GF-D8 (cell line): ENCODE results near the gene TSKU.

Experiments used
- DNase-seq: peaks from one replicate; lab custom pipeline; 2025; lab: John Stamatoyannopoulos, UW

Gene TSKU

GRCh38 chr11:76752321-76753143 is 30.6 kb upstream of the TSKU start:
- no peak for DNase-seq

- DNase-seq = no peak
Measured at GRCh38 chr11:76753449-76753848, 29.7 kb upstream of the TSKU start.

DNA sequence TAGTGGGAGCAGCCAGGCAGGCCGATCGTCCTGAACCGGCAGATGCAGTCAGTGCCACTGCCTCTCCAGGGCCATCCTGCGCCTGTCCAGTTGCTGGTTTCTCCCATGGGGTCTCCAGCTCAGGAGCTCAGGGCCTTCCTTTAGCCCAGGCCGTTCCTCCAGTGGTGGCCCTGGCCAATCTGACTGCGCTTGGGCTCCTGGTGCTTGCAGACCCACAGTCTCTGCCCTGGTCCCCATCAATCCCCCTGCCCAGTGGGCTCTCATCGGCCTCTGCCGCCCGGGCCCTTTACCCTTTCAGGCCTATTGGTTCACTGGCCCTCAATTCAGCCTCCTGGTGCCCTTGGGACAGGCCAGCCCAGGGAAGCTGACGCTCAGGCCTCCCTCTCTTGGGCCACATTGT is 29.2 kb upstream of the TSKU start:
- DNase-seq = no peak

DNA sequence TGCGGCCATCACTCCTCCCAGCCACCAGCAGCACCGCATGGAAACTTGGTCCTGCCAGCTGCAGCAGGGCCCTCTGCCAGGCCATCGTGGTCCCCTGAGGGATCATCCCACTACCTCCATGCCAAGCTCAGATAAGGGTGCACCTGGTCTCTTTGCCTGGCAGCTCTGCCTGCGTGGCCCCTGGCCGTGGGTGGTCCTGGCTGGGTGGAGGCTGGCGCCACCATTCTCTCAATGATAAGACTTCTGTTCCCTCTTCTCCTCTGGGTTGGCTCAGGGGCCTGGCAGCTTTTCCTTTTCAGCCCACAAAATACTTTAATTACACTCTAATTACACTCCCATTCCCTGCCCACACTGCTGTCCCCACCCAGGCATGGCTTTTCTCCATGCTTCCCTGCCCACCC is 26.8 kb upstream of the TSKU start:
- no peak for DNase-seq

DNA sequence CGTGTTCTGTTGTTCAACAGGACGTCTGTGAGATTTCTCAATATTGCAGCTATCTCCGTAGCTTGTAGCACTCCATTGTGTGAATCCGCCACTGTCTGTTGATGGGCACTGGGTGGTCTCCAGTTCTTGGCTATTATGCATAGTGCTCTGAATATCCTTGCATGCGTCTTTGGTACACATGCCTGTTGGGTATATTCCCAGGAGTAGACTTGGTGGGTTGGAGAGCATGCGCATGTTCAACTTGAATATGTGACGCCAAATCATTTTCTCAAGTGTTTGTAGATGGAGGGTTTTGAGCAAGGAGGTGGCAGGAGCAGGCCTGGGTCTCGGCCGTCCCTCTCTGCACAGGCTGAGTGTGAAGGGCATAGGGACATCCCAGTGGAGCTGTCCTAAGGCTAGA is 24.8 kb upstream of the TSKU start:
- no peak for DNase-seq

GRCh38 chr11:76759092-76759491 is 24.1 kb upstream of the TSKU start:
- no peak for DNase-seq

DNA sequence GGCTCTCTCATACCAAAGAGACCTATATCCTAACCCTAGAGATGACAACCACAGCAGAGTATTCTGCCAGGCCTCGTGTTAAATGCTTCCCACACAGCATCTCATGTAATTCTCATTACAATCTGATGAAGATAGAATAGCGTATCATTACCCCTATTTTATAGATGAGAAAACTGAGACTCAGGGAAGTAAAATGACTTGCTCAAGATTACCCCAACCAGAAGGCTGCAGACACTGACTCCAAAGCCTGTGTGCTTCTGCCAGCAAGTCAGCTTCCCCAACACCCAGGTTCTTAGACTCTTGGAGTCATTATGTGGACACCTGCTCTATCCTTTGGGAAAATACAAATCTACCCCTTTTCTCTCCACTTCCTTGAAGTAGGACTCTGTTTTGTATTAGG is 23.6 kb upstream of the TSKU start:
- no peak for DNase-seq

- DNase-seq = no peak
Measured at GRCh38 chr11:76760236-76760635, 22.9 kb upstream of the TSKU start.

DNA sequence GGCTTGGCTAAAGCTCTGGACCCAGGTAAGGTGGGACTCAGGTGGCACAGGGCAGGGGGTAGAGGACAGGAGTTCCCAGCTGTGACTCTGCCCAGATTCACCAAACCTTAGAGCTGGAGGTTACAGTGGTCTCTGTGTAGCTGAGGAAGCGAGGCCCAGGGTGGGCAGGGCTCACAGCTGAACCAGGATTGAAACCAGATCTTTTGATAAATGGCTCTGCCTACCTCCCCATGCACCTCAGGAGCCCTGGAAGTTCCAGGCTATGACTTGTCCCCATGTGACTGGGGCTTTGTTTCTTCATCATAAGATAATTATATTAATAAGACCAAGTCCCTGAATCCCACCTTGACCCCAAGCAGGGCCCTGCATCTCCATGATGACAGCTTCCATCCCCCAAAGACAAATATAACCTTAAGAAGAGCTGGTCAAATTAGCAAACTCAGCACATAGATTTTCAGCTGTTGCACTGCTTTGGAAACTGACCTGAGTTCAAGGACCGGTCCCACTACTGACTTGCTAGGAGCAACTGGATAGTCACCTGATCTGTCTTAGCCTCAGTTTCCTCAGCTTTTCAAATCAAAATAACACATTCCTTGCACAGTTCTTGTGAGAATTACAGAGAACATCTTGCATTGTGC is 21.3 kb upstream of the TSKU start:
- DNase-seq = no peak

DNA sequence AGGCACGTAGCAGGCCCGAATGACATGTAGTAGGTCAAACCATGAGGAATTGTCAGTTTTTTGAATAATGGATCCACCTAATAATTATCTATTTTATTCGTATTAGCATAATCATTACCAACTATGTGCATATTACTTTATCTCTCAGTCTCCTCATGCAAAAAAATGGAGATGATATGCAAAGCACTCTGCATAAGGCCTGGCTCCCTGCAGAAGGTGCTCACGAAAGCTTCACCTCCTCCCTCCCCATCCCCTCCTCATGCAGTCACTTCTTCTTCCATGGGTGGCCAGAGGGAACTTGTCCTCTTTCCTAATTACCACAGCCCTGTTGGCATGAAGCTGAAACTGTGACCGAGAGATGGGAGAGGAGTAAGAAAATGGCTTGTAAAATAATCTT is 20.8 kb upstream of the TSKU start:
- no peak for DNase-seq

GRCh38 chr11:76762867-76763572 is 20.1 kb upstream of the TSKU start:
- DNase-seq = no peak

DNA sequence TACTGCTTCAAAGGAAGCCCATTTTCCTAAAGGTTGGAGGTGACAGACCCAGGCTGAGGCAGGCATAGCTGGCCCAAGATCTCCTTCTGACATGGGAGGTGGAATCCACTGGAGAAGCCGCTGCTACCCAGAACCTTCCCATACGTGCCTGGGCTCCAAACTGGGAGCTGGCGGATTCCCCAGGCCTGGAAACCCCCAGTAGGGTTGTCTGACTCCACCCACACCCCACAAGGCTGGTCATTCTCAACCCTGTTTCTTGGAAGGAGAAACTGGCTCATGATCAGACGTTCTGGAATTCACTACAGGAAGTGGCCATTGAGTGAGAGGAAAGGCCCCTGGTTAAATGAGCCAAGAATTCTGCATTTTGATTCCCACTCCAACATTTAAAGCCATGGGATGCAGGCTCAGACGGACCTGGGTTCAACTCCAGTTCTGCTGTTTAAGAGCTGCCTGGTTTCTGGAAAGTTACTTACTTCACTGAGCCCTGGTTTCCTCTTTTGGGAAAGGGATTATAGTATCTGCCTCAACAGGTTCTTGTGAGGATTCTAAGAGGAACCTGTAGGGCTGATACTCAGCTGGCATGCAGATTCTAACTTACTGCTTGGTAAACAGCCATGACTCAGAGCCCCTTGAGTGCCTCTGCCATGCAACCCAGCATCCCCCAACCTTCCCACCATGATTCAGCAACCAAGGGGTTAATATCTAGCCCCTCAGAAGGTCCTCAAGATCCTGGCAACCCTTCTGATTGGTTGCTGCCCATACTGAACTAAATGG is 19.4 kb upstream of the TSKU start:
- no peak for DNase-seq

DNA sequence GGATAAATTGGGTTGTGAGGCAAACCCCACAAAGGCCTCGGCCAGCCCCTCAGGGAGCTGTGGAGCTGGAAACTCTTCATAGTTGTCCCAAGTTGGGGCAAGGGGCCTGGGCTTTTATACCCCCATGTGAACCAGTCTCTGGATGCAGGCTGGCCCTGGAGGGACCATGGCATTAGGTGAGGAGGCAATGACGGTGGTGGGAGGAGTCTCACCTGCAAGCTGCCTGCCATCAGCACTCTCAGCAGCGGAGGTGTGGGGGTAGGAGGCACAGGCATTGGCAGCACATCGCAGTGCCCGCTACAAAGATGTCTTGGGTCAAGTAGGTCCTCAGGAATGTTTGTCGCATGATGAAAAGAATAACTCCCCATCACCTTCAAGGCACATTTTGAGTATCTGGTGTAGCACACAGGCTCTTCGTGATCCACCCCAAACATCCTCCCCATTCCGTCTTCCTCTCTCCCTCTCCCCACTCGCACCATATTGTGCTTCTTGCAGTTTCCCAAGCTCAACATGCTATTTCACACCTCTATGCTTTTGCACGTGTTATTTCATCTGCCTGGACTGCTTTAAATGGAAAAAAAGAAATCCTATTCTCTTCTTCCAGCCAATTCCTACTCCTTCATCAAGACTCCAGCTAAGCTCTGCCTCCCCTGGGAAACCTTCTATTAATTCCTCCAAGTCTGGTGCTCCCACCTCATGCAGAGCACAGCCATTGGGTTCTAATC is 18.1 kb upstream of the TSKU start:
- no peak for DNase-seq

- DNase-seq = no peak
Measured at GRCh38 chr11:76765863-76766350, 17.2 kb upstream of the TSKU start.

DNA sequence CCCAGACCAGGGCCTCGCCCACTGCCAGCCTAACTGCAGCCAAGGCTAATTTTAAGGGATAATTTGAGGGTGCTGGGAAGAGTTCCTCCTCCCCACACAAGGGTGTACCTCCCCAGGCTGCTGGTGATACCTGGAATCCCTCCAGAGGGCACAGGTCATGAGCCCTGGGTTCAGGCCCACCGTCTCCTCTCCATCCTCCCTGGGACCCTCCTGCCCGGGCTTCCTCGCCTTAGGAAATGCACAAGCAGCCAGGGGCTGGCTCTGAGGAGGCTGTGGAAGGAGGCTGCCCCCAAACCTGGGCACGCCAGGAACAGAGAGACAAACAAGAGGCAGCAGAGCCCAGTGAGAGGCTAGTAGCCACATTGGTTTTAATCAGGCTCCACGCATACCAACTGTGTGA is 16.6 kb upstream of the TSKU start:
- DNase-seq = no peak

- DNase-seq = no peak
Measured at GRCh38 chr11:76767659-76768058, 15.5 kb upstream of the TSKU start.

GRCh38 chr11:76768088-76768908 is 14.9 kb upstream of the TSKU start:
- peak; percentile 91 for DNase-seq

DNA sequence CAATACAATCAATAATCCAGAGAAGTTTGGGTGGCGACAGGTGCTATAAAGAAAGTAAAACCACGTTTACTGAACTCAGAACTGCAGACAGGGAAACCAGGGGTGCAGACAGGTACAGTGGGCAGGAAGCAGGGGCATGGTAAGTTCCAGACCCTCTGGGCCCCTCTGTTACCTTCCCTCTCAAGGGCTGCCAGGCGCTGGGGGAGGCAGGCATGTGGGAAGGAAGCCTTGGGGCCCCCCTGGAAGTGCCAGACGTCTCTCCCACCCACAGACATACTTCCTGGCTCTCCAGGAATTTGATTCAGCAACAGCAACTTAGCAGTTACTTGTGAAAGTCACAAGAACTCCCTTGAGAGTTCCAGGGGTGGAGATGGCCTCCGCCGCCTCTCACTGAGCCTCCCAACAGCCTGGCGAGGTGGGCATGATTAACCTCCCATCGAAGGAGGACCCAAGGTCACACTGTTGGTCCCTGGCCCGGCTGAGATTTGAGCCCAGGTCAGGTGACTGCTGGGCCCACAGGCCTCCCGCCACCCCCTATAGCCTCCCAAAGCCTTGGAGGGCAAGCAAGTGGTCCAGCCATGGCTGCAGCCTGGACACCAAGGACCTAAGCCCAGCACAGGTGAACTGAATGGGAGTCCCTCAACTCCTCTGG is 14.1 kb upstream of the TSKU start:
- DNase-seq = peak; percentile 10

DNA sequence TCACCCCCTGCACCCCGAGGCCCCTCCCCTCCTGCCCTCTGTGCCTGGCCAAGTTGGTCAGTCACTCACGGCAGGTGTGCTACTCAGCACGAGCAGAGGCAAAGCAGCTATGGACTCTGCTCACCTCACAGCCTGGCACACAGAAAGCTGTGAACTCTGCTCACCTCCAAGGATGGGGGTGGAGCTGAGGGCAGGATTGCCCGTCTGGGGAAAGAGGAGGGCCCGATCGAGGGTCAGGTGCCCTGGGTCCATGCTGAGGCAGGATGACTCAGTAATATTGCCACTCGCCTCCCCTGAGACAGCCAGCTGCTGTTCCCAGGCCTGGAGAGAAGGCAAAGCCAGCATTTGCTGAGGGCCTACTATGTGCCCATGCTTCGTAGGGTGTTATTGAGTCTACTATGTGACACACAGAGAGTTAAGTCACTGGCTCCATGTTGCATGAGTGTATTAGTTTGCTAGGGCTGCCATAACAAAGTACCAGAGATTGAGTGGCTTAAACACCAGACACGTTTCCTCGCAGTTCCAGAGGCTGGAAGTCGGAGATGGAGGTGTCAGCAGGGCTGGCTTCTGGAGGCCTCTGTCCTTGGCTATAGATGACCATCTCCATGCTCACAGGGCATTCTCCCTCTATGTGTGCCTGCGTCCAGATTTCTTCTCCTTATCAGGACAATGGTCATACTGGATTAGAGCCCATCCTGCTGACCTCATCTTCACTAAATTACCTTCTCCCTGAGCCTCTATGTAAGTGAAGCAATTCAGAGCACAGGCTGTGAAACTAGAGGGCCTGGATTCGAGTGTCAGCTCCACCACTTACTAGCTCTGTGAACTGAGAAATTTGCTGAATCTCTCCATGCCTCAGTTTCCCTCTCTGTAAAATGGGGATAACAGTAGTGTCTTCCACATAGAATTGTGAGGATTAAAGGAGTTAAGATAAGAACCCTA is 13.2 kb upstream of the TSKU start:
- peak; percentile 22 for DNase-seq
